Measurements from ENCODE around the gene KCNG1. TPM values are rescaled to one million over a fixed set of nuclear protein-coding genes. Genes with fewer than 3 reads are reported as not detected.

Gene KCNG1
- total and polyA plus RNA-seq, 2 donors from 2014 or later, result 0.35 to 0.58 TPM

- intact Hi-C loops (cut with DNase I), result no loop called here
- H3K36me3 ChIP-seq (ENCODE audit: control insufficient read depth in 2 of 3, insufficient read depth in 3 of 3, low read length in 3 of 3), result peaks cover 0 to 15% (median 10%) of the 10 kb centered on the region in 3 donors
Observed at GRCh38 chr20:50957276-50957675, 65.6 kb downstream of the KCNG1 start.

GRCh38 chr20:50953821-50954220 is 69.1 kb downstream of the KCNG1 start:
- Histone ChIP-seq H3K36me3 (ENCODE audit: control insufficient read depth in 2 of 3, insufficient read depth in 3 of 3, low read length in 3 of 3) (peaks cover 0 to 24% (median 21%) of the 10 kb centered on the region in 3 donors), H3K4me1 (ENCODE audit: control insufficient read depth in 2 of 3, insufficient read depth in 2 of 3, low read depth in 1 of 3, low read length in 3 of 3) (peaks cover 0 to 12% (median 6%) of the 10 kb centered on the region in 3 donors)
- intact Hi-C loops (cut with DNase I), result no loop called here

More at GRCh38 chr20:50957276-50957675, 65.6 kb downstream of the KCNG1 start:
- FAIRE-seq (no peak), DNase-seq (no peak)
- Histone ChIP-seq H3K9ac (ENCODE audit: low read length in 3 of 3) (peak overlapping the region; percentile 88 to 98 (median 98)), H3K27me3 (ENCODE audit: control insufficient read depth, insufficient read depth, low read length) (no peaks in the 10 kb centered on the region), H3K9me3 (ENCODE audit: control insufficient read depth in 2 of 3, insufficient read depth in 1 of 3, low read length in 3 of 3) (no peaks in the 10 kb centered on the region), H3K4me3 (ENCODE audit: low read length in 3 of 3) (peak overlapping the region; percentile 99), H3K4me1 (ENCODE audit: control insufficient read depth in 2 of 3, insufficient read depth in 2 of 3, low read depth in 1 of 3, low read length in 3 of 3) (peaks cover 0 to 18% (median 12%) of the 10 kb centered on the region in 3 donors), H3K27ac (ENCODE audit: low read depth in 2 of 2, low read length in 2 of 2) (no peak overlapping the region)
- no peak for TF ChIP-seq CTCF (IDR thresholded peaks at IDR 0.05; ENCODE audit: borderline replicate concordance, extremely low read depth, insufficient read depth)

More at GRCh38 chr20:50953821-50954220, 69.1 kb downstream of the KCNG1 start:
- Histone ChIP-seq H3K27ac (ENCODE audit: low read depth in 2 of 2, low read length in 2 of 2) (no peak overlapping the region), H3K4me3 (ENCODE audit: low read length in 3 of 3) (no peak overlapping the region), H3K9ac (ENCODE audit: low read length in 3 of 3) (no peak overlapping the region), H3K27me3 (ENCODE audit: control insufficient read depth, insufficient read depth, low read length) (no peaks in the 10 kb centered on the region), H3K9me3 (ENCODE audit: control insufficient read depth in 2 of 3, insufficient read depth in 1 of 3, low read length in 3 of 3) (no peaks in the 10 kb centered on the region)
- FAIRE-seq, result no peak
- no peak for TF ChIP-seq CTCF (IDR thresholded peaks at IDR 0.05; ENCODE audit: borderline replicate concordance, extremely low read depth, insufficient read depth)
- DNase-seq, result no peak

Other genes with a start within 250 kb of the KCNG1 start
- gene BCAS4, start 228.0 kb downstream of the KCNG1 start, total RNA-seq, result 10.6 TPM
- 17.1 TPM for gene BCAS4, start 228.0 kb downstream of the KCNG1 start, polyA plus RNA-seq (ENCODE audit: insufficient read depth, low read depth, low replicate concordance)
- gene ADNP, start 91.7 kb downstream of the KCNG1 start, total RNA-seq, result 66.7 TPM
- gene ADNP, start 91.7 kb downstream of the KCNG1 start, polyA plus RNA-seq (ENCODE audit: insufficient read depth, low read depth, low replicate concordance), result 32.0 TPM
- gene DPM1, start 64.6 kb downstream of the KCNG1 start, total RNA-seq, result 32.4 TPM
- gene DPM1, start 64.6 kb downstream of the KCNG1 start, polyA plus RNA-seq (ENCODE audit: insufficient read depth, low read depth, low replicate concordance), result 53.2 TPM
- 5.1 TPM for gene MOCS3, start 64.3 kb downstream of the KCNG1 start, total RNA-seq
- 1.9 TPM for gene MOCS3, start 64.3 kb downstream of the KCNG1 start, polyA plus RNA-seq (ENCODE audit: insufficient read depth, low read depth, low replicate concordance)